Body of pancreas (tissue), 4 donors: ENCODE measurements around the gene TRAPPC12. TPM values are rescaled to one million over a fixed set of nuclear protein-coding genes. Genes with fewer than 3 reads are reported as not detected.

ENCODE experiments used
- ATAC-seq: fragments of 150-250 bp; one replicate; pipeline ENCODE4 v1.9.1; 2016
- DNase-seq, 4 donors: peaks; one replicate each; pipeline ENCODE4 v3.0.0-alpha.2; 2019
- H3K27ac ChIP-seq, 4 donors: fragments of 200-600 bp; sonication (generic); 1 replicate in 3 of 4; 2 replicates in 1 of 4; pipeline versions ENCODE4 v1.5.1 to v1.6.1; 2016 to 2019; ENCODE audit warnings: mild to moderate bottlenecking in 1 of 4, mixed read lengths in 1 of 4, moderate library complexity in 1 of 4
- H3K27me3 ChIP-seq, 2 donors: fragments of 200-600 bp; sonication (generic); one replicate each; pipeline ENCODE4 v1.6.0; 2016; ENCODE audit warnings: mild to moderate bottlenecking in 1 of 2
- H3K36me3 ChIP-seq, 2 donors: fragments of 200-600 bp; sonication (generic); replicated peaks in 1 of 2; 2 replicates each; pipeline ENCODE4 v1.5.1; 2016; ENCODE audit warnings: low read depth in 2 of 2; ENCODE audit not compliant: insufficient read depth in 1 of 2
- H3K4me1 ChIP-seq: fragments of 200-600 bp; sonication (generic); one replicate; pipeline ENCODE4 v1.6.0; 2016
- H3K4me3 ChIP-seq, 2 donors: fragments of 200-600 bp; sonication (generic); 1 replicate in 1 of 2; 2 replicates in 1 of 2; pipeline ENCODE4 v1.5.1; 2016 to 2019
- H3K9me3 ChIP-seq, 3 donors: fragments of 200-600 bp; sonication (generic); 1 replicate in 2 of 3; 2 replicates in 1 of 3; pipeline ENCODE4 v1.5.1; 2016
- POLR2A ChIP-seq, 3 donors: fragments of 450-650 bp; IDR thresholded peaks; one replicate each; pipeline ENCODE4 v1.6.1; 2016; ENCODE audit warnings: antibody characterized with exemption in 3 of 3, mild to moderate bottlenecking in 2 of 3
- WGBS, 2 donors: methylation state at CpG; one replicate each; pipeline ENCODE4 v1.1.5; 2017; 5-methylcytosine and 5-hydroxymethylcytosine counted together
- intact Hi-C: fragments of 100-400 bp; cut with DNase I; formaldehyde crosslinking; loops from one replicate; pipeline ENCODE4 v1.15.1; 2023
- total RNA-seq, 2 donors: library from RNA; depleted of rRNA; stranded (reverse); fragments of >200 nt; gene quantifications; one replicate each; pipeline ENCODE4 v1.1.0, GENCODE V29; 2016
- TF ChIP-seq, protein P1 (sequence below), 7 experiments: fragments of 450-650 bp in 4 of 7; fragments of 200-600 bp in 3 of 7; sonication (generic) in 3 of 7; IDR thresholded peaks; one replicate each; pipeline ENCODE4 v1.5.1; 2016 to 2019; ENCODE audit warnings: antibody characterized with exemption in 7 of 7

Gene TRAPPC12
- total RNA-seq, 2 donors from 2014 or later = 43.1 to 134 TPM

DNA sequence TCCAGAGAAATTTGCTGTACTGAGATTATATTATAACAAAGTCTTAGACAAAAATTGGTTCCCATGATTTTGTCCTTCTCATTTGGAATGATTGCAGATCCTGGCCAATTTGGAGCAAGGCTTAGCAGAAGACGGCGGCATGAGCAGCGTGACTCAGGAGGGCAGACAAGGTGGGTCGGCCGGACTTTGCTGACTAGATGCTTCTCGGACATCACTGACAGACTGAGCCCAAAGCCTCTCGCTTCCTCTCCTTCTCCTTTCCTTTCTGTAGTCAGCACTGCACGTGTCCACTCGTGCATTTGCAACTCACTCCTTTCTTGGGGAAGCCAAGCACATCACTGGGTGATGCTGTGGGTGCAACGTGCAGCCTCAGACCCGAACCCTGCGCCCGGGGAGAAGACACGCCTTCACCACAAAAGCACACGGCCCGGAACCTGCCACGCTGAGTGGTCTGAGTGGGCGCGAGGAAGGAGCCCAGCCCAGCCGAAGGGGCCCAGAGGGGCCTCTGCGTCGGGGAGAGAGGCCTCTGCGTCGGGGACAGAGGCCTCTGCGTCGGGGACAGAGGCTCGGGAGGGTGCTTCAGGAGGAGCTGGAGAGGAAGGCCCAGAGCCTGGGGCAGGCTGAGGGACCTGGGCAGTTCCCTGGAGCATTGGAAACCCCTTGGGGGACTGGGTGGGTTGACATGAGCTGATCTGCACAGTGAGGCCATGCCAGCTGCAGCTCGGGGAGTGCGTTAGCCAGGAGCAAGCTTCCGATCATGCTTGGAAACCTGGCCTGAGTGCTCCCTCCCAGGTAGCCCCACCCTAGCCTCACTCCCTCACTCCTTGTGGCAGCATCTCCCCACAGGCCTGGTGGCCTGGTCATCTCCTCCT, 78.3 kb downstream of the TRAPPC12 start:
- H3K9me3 ChIP-seq = no peaks in the 10 kb centered on the region
- H3K36me3 ChIP-seq = peaks cover 0 to 8% of the 10 kb centered on the region in 2 donors

DNA sequence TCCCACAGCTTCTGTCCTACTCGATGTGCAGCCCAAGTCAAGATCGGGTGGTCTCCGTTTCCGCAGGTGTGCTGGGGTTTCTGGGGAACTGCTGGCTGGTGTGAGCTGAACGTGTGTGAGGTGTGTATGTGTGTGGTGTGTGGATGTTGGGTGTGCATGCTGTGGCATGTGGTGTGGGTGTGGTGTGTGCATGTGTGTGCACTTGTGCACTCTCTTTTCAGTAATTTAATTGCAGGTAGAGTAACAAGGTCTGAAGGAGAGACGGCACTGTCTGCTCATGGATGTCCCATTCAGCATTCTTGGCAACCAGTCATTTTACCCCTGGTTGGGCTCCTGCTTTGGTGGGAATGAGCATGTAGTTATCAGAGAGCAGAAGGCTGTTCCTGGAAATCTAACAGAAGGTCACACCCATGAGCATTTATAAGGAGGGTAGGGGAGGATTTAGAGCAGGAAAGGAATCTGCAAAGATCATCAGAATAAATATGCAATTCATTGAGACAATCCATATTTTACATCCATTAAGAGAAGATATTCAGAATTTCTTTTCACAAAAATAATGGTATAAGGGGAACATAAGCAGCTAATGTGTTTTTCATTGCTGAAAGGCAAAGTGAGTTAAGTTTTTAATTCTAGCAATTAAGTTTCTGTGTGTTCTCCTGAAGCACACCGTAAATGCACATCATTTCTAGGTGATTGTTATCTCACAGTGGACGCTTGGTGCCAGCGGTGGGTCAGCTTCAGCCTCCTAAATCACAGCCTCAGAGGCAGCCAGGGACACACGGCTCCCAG, 79.1 kb downstream of the TRAPPC12 start:
- Histone ChIP-seq H3K9me3 (no peaks in the 10 kb centered on the region), H3K4me3 (no peak overlapping the region), H3K27me3 (no peaks in the 10 kb centered on the region), H3K27ac (no peak overlapping the region), H3K4me1 (peaks cover 6% of the 10 kb centered on the region), H3K36me3 (peaks cover 0 to 8% of the 10 kb centered on the region in 2 donors)
- 88 to 93% methylated on average over 10 of the region's 10 CpGs for WGBS, 2 donors
- DNase-seq = no peak
- TF ChIP-seq, protein P1, sequence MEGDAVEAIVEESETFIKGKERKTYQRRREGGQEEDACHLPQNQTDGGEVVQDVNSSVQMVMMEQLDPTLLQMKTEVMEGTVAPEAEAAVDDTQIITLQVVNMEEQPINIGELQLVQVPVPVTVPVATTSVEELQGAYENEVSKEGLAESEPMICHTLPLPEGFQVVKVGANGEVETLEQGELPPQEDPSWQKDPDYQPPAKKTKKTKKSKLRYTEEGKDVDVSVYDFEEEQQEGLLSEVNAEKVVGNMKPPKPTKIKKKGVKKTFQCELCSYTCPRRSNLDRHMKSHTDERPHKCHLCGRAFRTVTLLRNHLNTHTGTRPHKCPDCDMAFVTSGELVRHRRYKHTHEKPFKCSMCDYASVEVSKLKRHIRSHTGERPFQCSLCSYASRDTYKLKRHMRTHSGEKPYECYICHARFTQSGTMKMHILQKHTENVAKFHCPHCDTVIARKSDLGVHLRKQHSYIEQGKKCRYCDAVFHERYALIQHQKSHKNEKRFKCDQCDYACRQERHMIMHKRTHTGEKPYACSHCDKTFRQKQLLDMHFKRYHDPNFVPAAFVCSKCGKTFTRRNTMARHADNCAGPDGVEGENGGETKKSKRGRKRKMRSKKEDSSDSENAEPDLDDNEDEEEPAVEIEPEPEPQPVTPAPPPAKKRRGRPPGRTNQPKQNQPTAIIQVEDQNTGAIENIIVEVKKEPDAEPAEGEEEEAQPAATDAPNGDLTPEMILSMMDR (IDR thresholded peaks at IDR 0.05) = no peak
- no peak for TF ChIP-seq POLR2A (IDR thresholded peaks at IDR 0.05)
- intact Hi-C loops = no loop called here
- ATAC-seq = no peak

More for the DNA sequence above, 78.3 kb downstream of the TRAPPC12 start:
- Histone ChIP-seq H3K4me1 (peaks cover 6% of the 10 kb centered on the region), H3K4me3 (no peak overlapping the region), H3K27me3 (no peaks in the 10 kb centered on the region), H3K27ac (no peak overlapping the region)
- intact Hi-C loops = no loop called here
- 90 to 91% methylated on average over 18 to 29 of the region's 30 CpGs for WGBS, 2 donors
- ATAC-seq (no peak), DNase-seq (no peak)
- TF ChIP-seq POLR2A (IDR thresholded peaks at IDR 0.05) = no peak
- TF ChIP-seq, protein P1 (IDR thresholded peaks at IDR 0.05) = no peak

DNA sequence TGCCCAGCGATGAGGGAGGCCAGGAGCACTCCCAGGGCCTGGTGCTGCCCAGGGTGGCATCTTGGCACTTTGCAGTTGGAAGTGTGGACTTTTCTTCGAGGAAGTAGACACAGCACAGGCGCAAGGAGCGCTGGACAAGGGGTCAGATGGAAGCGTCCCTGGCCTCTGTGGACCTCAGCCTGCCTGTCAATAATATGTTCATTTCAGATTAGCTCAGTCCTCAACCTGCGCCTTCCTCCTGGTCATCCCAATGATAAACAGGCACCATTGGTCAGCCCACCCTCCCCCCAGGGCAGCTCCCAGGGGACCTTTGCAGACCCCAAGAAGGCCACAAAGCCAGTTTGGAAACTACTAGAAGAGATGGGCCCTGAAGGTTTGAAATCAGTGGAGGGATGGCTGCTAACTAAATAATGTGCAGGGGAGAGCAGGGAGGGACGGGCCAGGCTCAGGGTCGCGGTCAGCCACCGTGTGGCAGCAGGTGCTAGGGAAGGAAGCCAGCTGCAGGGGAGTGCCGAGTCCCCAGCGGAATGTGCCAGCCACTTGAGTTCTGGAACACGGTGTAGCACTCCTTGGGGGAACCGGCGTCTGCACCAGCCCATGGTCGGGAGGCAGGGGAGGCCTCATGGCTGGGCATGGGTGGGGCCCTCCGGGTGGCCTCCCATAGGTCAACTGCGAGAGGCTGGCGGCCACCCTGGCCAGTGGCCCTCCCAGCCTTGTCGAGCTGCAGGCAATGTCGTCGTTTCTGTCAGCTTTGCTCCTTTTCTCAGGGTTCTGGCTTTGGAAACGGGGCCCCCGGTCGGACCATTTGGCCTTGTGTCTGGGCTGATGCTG, 79.9 kb downstream of the TRAPPC12 start:
- TF ChIP-seq, protein P1 (IDR thresholded peaks at IDR 0.05) = peak in 2 of 7 experiments; percentile 9 to 31
- no peak for TF ChIP-seq POLR2A (IDR thresholded peaks at IDR 0.05)
- H3K4me1 ChIP-seq = peaks cover 6% of the 10 kb centered on the region
- H3K36me3 ChIP-seq = peaks cover 0 to 8% of the 10 kb centered on the region in 2 donors
- ATAC-seq (peak; percentile 16), DNase-seq (peak in 3 of 4 donors; percentile 50 to 75 (median 62))
- H3K9me3 ChIP-seq = no peaks in the 10 kb centered on the region
- no peaks in the 10 kb centered on the region for H3K27me3 ChIP-seq
- intact Hi-C loops = no loop called here
- WGBS, 2 donors = 64 to 65% methylated on average over 22 to 24 of the region's 25 CpGs
- H3K27ac ChIP-seq = no peak overlapping the region
- H3K4me3 ChIP-seq = no peak overlapping the region

DNA sequence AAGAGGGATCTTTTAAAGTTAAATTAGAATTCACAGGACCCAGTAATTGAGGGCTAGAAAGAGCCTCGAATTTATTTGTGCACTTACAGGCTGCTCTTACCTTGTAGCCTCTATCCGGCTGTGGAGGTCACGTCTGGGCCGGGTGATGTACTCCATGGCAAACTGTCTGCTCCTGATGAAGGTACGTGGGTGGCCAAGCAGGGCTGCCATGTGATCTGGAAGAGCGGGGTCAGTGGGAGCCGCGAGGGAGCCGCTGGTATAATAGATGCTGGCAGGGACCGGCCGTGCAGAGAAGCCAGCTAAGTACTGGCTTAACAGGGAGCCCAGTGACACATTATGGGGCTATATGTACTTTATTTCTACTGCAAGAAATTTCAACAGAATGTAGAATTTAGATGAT, 80.7 kb downstream of the TRAPPC12 start:
- no peak overlapping the region for H3K27ac ChIP-seq
- H3K27me3 ChIP-seq = no peaks in the 10 kb centered on the region
- no peak overlapping the region for H3K4me3 ChIP-seq
- WGBS, 2 donors = 85 to 88% methylated on average over 11 of the region's 11 CpGs
- intact Hi-C loops = no loop called here
- TF ChIP-seq, protein P1 (IDR thresholded peaks at IDR 0.05) = no peak
- no peak for TF ChIP-seq POLR2A (IDR thresholded peaks at IDR 0.05)
- peaks cover 0 to 10% of the 10 kb centered on the region in 2 donors for H3K36me3 ChIP-seq
- H3K4me1 ChIP-seq = peaks cover 6% of the 10 kb centered on the region
- no peak for DNase-seq
- no peak for ATAC-seq
- H3K9me3 ChIP-seq = no peaks in the 10 kb centered on the region
